H1 (cell line): Measurements from ENCODE around the gene RUSC2. TPM values are rescaled to one million over a fixed set of nuclear protein-coding genes. Genes with fewer than 3 reads are reported as not detected.

Experiments used
- CTCF ChIA-PET: fragments of 300-600 bp; sonication (Branson Sonifier 250); formaldehyde crosslinking; loops from one replicate; lab custom pipeline; 2021; ENCODE audit not compliant: partially characterized antibody; lab: Charles Lee
- POLR2A ChIA-PET: fragments of 300-600 bp; sonication (Branson Sonifier 250); formaldehyde crosslinking; loops from one replicate; lab custom pipeline; 2021; ENCODE audit warnings: inconsistent platforms; ENCODE audit not compliant: partially characterized antibody; lab: Charles Lee
- DNase-seq, 2 experiments: peaks; one replicate each; pipeline versions ENCODE4 v3.0.0 to v3.0.0-alpha.2; 2010 to 2022; ENCODE audit warnings: low spot score in 2 of 2, low read depth in 1 of 2, mixed read lengths in 1 of 2
- FAIRE-seq: peaks from 2 replicates; lab custom pipeline; 2011; peaks lifted over from hg19 to GRCh38; lab: Jason Lieb, UNC
- H2AFZ ChIP-seq: 2 replicates; pipeline ENCODE4 v1.8.1; 2012; ENCODE audit warnings: low read length, inconsistent platforms
- H2AK5ac ChIP-seq: 2 replicates; pipeline ENCODE4 v1.6.1; 2013; ENCODE audit warnings: low read depth, low read length
- H2BK120ac ChIP-seq: replicated peaks from 2 replicates; pipeline ENCODE3; 2013; ENCODE audit warnings: low read depth, low read length, inconsistent platforms
- H2BK12ac ChIP-seq: 2 replicates; pipeline ENCODE4 v1.6.1; 2013; ENCODE audit warnings: low read depth, low read length
- H2BK15ac ChIP-seq: 2 replicates; pipeline ENCODE4 v1.6.1; 2013; ENCODE audit warnings: low read length
- H2BK20ac ChIP-seq: 2 replicates; pipeline ENCODE4 v1.6.1; 2013; ENCODE audit warnings: low read length
- H2BK5ac ChIP-seq: 2 replicates; pipeline ENCODE4 v1.6.1; 2013; ENCODE audit warnings: low read depth, low read length
- H3K14ac ChIP-seq: 2 replicates; pipeline ENCODE4 v1.6.1; 2013; ENCODE audit warnings: inconsistent platforms; ENCODE audit not compliant: insufficient read length
- H3K18ac ChIP-seq: 2 replicates; pipeline ENCODE4 v1.6.1; 2013; ENCODE audit warnings: low read length; ENCODE audit errors: extremely low read depth
- H3K23ac ChIP-seq: 2 replicates; pipeline ENCODE4 v1.6.1; 2013; ENCODE audit warnings: inconsistent platforms; ENCODE audit not compliant: insufficient read length
- H3K23me2 ChIP-seq: 2 replicates; pipeline ENCODE4 v1.6.1; 2013; ENCODE audit warnings: low read depth, low read length
- H3K27ac ChIP-seq: 2 replicates; pipeline ENCODE4 v1.6.1; 2011; ENCODE audit warnings: low read depth, low read length, inconsistent platforms
- H3K27me3 ChIP-seq, 4 experiments: replicated peaks in 1 of 4; 1 replicate in 1 of 4; 2 replicates in 3 of 4; pipeline versions ENCODE4 v1.6.1 to v1.8.1; 2011 to 2013; ENCODE audit warnings: low read length in 3 of 4, mild to moderate bottlenecking in 3 of 4, inconsistent platforms in 2 of 4, mixed read lengths in 2 of 4, moderate library complexity in 1 of 4; ENCODE audit not compliant: control insufficient read depth in 3 of 4, insufficient read depth in 3 of 4; ENCODE audit errors: extremely low read depth in 1 of 4
- H3K36me3 ChIP-seq, 4 experiments: 2 replicates each; pipeline versions ENCODE4 v1.6.1 to v1.8.1; 2011 to 2013; ENCODE audit warnings: mild to moderate bottlenecking in 4 of 4, low read length in 3 of 4, moderate library complexity in 2 of 4, control low read depth in 1 of 4, inconsistent platforms in 1 of 4; ENCODE audit not compliant: insufficient read depth in 4 of 4, control insufficient read depth in 2 of 4
- H3K4ac ChIP-seq: replicated peaks from 2 replicates; pipeline ENCODE3; 2013; ENCODE audit warnings: low read length, low read depth, mixed read lengths, inconsistent platforms; ENCODE audit not compliant: insufficient read length
- H3K4me1 ChIP-seq, 4 experiments: replicated peaks in 1 of 4; 1 replicate in 1 of 4; 2 replicates in 3 of 4; pipeline versions ENCODE4 v1.6.1 to v1.8.1; 2011 to 2013; ENCODE audit warnings: low read length in 3 of 4, inconsistent platforms in 2 of 4, mixed read lengths in 1 of 4; ENCODE audit not compliant: insufficient read depth in 4 of 4, control insufficient read depth in 3 of 4
- H3K4me2 ChIP-seq, 2 experiments: 2 replicates each; pipeline versions ENCODE4 v1.6.1 to v1.8.1; 2011 to 2013; ENCODE audit warnings: low read depth in 2 of 2, low read length in 2 of 2, control low read depth in 1 of 2, inconsistent platforms in 1 of 2, mild to moderate bottlenecking in 1 of 2; ENCODE audit not compliant: insufficient read depth in 1 of 2
- H3K4me3 ChIP-seq, 4 experiments: fragments of 200-600, 300-600 bp in 1 of 4; sonication (generic), shearing (Covaris generic), sonication (Bioruptor Twin) in 1 of 4; 2 replicates each; pipeline versions ENCODE4 v1.5.1 to v1.8.1; 2011 to 2016; ENCODE audit warnings: low read length in 4 of 4, low read depth in 3 of 4, control low read depth in 2 of 4, inconsistent platforms in 2 of 4, mild to moderate bottlenecking in 2 of 4, mixed read lengths in 1 of 4, moderate library complexity in 1 of 4; ENCODE audit not compliant: insufficient read depth in 2 of 4; ENCODE audit errors: extremely low read depth in 1 of 4
- H3K56ac ChIP-seq: replicated peaks from 2 replicates; pipeline ENCODE3; 2013; ENCODE audit warnings: low read depth, mild to moderate bottlenecking, mixed read lengths, low read length, inconsistent platforms; ENCODE audit not compliant: insufficient read length
- H3K79me1 ChIP-seq: 2 replicates; pipeline ENCODE4 v1.6.1; 2013; ENCODE audit warnings: low read depth, low read length, control low read depth
- H3K79me2 ChIP-seq, 2 experiments: 2 replicates each; pipeline versions ENCODE4 v1.6.1 to v1.8.1; 2012 to 2013; ENCODE audit warnings: low read length in 2 of 2, mild to moderate bottlenecking in 2 of 2, inconsistent platforms in 1 of 2; ENCODE audit not compliant: insufficient read depth in 2 of 2, control insufficient read depth in 1 of 2
- H3K9ac ChIP-seq, 4 experiments: replicated peaks in 1 of 4; 1 replicate in 1 of 4; 2 replicates in 3 of 4; pipeline versions ENCODE4 v1.6.1 to v1.8.1; 2011 to 2013; ENCODE audit warnings: low read depth in 3 of 4, low read length in 3 of 4, control low read depth in 2 of 4, mild to moderate bottlenecking in 2 of 4, moderate library complexity in 2 of 4, inconsistent platforms in 1 of 4; ENCODE audit errors: extremely low read depth in 1 of 4
- H3K9me3 ChIP-seq, 2 experiments: 2 replicates each; pipeline versions ENCODE4 v1.6.1 to v1.8.1; 2012 to 2013; ENCODE audit warnings: mild to moderate bottlenecking in 2 of 2, moderate library complexity in 2 of 2, control low read depth in 1 of 2, inconsistent platforms in 1 of 2, low read depth in 1 of 2, low read length in 1 of 2, mixed read lengths in 1 of 2; ENCODE audit not compliant: insufficient read depth in 2 of 2
- H4K20me1 ChIP-seq, 2 experiments: replicated peaks in 1 of 2; 2 replicates each; pipeline versions ENCODE3 to v1.8.1; 2011 to 2013; ENCODE audit warnings: inconsistent platforms in 2 of 2, low read length in 2 of 2, mild to moderate bottlenecking in 1 of 2; ENCODE audit not compliant: insufficient read depth in 2 of 2, control insufficient read depth in 1 of 2
- H4K5ac ChIP-seq: 2 replicates; pipeline ENCODE4 v1.6.1; 2013; ENCODE audit warnings: low read length, low read depth, mixed read lengths, inconsistent platforms; ENCODE audit not compliant: insufficient read length
- H4K8ac ChIP-seq: 2 replicates; pipeline ENCODE4 v1.8.0; 2013; ENCODE audit warnings: mild to moderate bottlenecking, moderate library complexity, low read length, inconsistent platforms; ENCODE audit not compliant: insufficient read depth; ENCODE audit errors: extremely low read depth
- H4K91ac ChIP-seq: replicated peaks from 2 replicates; pipeline ENCODE3; 2013; ENCODE audit warnings: low read length, mixed read lengths, inconsistent platforms; ENCODE audit not compliant: insufficient read length
- NRF1 ChIP-seq: IDR thresholded peaks from 2 replicates; pipeline ENCODE4 v1.6.1; 2011; ENCODE audit warnings: mild to moderate bottlenecking, low read depth, low read length, improper control_type of control experiment
- RXRA ChIP-seq: IDR thresholded peaks from 2 replicates; pipeline ENCODE4 v1.6.1; 2011; ENCODE audit warnings: low read depth, mild to moderate bottlenecking, low read length, moderate library complexity; ENCODE audit not compliant: insufficient read depth
- SP2 ChIP-seq: IDR thresholded peaks from 2 replicates; pipeline ENCODE4 v1.6.1; 2012; ENCODE audit warnings: mild to moderate bottlenecking, low read length, inconsistent platforms
- TBP ChIP-seq: IDR thresholded peaks from 2 replicates; pipeline ENCODE4 v1.6.1; 2011; ENCODE audit warnings: low read depth, low read length, improper control_type of control experiment
- WGBS, 2 experiments: shearing (Covaris generic) in 1 of 2; methylation state at CpG; one replicate each; pipeline versions ENCODE4 v1.1.6 to v1.1.7; 2013 to 2015; ENCODE audit warnings: low lambda C conversion rate in 2 of 2, mixed read lengths in 2 of 2, inconsistent platforms in 1 of 2, low coverage in 1 of 2, missing lambda C conversion rate in 1 of 2; ENCODE audit not compliant: insufficient replicate concordance in 2 of 2, insufficient coverage in 1 of 2, insufficient read length in 1 of 2; ENCODE audit errors: extremely low coverage in 1 of 2, missing lambda C conversion rate in 1 of 2; 5-methylcytosine and 5-hydroxymethylcytosine counted together
- polyA plus RNA-seq, 7 experiments: library from polyadenylated mRNA; depleted of rRNA in 3 of 7; stranded (reverse) in 5 of 7; unstranded in 2 of 7; fragments of >200 nt in 5 of 7; fragments of 200-250 nt in 2 of 7; gene quantifications; 1 replicate in 5 of 7; 2 replicates in 1 of 7; 4 replicates in 1 of 7; pipeline versions ENCODE4 v1.2.1 to v1.2.3, GENCODE V29; 2011 to 2013; ENCODE audit warnings: missing spikeins in 2 of 7, mixed read lengths in 2 of 7
- total RNA-seq: library from RNA; stranded (reverse); fragmentation: NEBNext Ultra II Directional; extraction: Animal tissue kit (Norgen Biotek cat#: 25700); gene quantifications from 2 replicates; pipeline ENCODE4 v1.2.1, GENCODE V29; 2021

Gene RUSC2
- total and polyA plus RNA-seq, 2 of the 8 experiments (the other 6 are each of a cell fraction or from before 2014, with no cell fraction given): 4.2 to 7.9 TPM

- POLR2A ChIA-PET: no interaction called here
These were observed 10.3 kb downstream of the RUSC2 start for GRCh38 chr9:35500130-35500748.

More at GRCh38 chr9:35500130-35500748, 10.3 kb downstream of the RUSC2 start:
- DNase-seq (no peak), FAIRE-seq (no peak)
- Histone ChIP-seq H3K9me3 (no peaks in the 10 kb centered on the region), H2AK5ac (no peak overlapping the region), H3K36me3 (no peaks in the 10 kb centered on the region), H4K91ac (no peak overlapping the region), H3K14ac (no peak overlapping the region), H3K18ac (no peak overlapping the region), H4K5ac (no peak overlapping the region), H3K27ac (no peak overlapping the region), H3K23me2 (no peaks in the 10 kb centered on the region), H4K8ac (no peak overlapping the region), H3K27me3 (no peaks in the 10 kb centered on the region), H2BK20ac (no peak overlapping the region), H2BK15ac (no peak overlapping the region), H3K4me2 (no peak overlapping the region), H3K4me3 (no peak overlapping the region), H3K9ac (no peak overlapping the region), H3K4ac (no peak overlapping the region), H4K20me1 (no peaks in the 10 kb centered on the region), H3K23ac (no peak overlapping the region), H3K56ac (no peak overlapping the region), H3K79me2 (no peaks in the 10 kb centered on the region), H2BK12ac (no peak overlapping the region), H2BK5ac (no peak overlapping the region), H2BK120ac (no peak overlapping the region), H3K79me1 (no peaks in the 10 kb centered on the region), H2AFZ (no peak overlapping the region), H3K4me1 (no peaks in the 10 kb centered on the region)
- TF ChIP-seq TBP: no peak
- TF ChIP-seq NRF1: no peak
- no peak for TF ChIP-seq RXRA
- TF ChIP-seq SP2: no peak
- WGBS, 2 experiments: 81% methylated on average over 1 of the region's 1 CpG; no CpG with 5 or more reads in 1 of the 2 experiments
- CTCF ChIA-PET: interaction anchor here (0.7 to 1.9 kb wide), 4 partner anchors 16 to 54 kb away, joined by 3 to 14 read pairs (median 3); no protein-coding TSS in a partner anchor
